ENCODE results near the gene TGOLN2. TPM values are rescaled to one million over a fixed set of nuclear protein-coding genes. Genes with fewer than 3 reads are reported as not detected.
A peak's percentile ranks its signal among the peaks of the same experiment; 100 is the strongest.

TGOLN2 gene
- total RNA-seq, 1 experiment from 2014 or later, result 36.5 TPM

DNA sequence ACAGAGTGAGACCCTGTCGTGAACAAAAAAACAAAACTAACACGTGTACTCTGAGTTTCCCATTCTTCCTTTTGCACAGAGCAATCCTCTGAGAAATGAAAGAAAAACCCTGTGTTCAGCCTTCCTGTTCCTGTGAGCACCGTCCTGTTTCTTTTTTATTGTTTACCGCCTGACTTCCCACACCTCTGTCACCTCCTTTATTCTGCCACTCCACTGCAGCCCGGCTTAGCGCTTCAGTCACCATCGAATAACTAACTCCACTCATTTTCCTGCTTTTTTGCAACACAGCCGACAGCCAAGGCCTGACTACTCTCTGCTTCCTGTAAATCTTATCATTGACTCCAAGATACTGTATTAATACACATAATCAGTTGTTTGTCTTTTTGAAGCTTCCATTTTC lies 40.9 kb downstream of the TGOLN2 start:
- Histone ChIP-seq H3K27me3 (no peaks in the 10 kb centered on the region), H3K4me3 (no peak overlapping the region), H3K9me3 (no peaks in the 10 kb centered on the region), H3K36me3 (no peaks in the 10 kb centered on the region)
- DNase-seq, result no peak

DNA sequence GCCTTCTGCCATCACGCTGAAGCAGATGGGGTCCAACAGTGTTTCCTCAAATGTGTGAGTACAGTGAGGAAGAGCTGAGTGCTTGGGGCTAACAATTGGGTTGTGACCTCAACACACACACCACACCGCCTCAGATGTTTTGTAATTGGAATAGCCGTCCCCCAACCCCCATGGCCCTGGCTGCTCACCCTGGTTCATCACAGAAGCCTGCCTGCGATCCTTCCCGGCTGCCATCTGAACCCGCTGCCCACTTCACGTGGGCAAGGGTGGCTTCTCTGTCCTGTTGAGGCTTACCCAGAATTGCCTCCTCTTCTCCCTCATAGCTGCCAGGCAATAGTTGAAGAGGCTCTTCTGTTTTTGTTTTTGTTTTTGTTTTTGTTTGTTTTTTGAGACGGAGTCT lies 44.1 kb downstream of the TGOLN2 start:
- Histone ChIP-seq H3K4me3 (no peak overlapping the region), H3K36me3 (no peaks in the 10 kb centered on the region), H3K9me3 (no peaks in the 10 kb centered on the region), H3K27me3 (no peaks in the 10 kb centered on the region)
- no peak for DNase-seq

DNA sequence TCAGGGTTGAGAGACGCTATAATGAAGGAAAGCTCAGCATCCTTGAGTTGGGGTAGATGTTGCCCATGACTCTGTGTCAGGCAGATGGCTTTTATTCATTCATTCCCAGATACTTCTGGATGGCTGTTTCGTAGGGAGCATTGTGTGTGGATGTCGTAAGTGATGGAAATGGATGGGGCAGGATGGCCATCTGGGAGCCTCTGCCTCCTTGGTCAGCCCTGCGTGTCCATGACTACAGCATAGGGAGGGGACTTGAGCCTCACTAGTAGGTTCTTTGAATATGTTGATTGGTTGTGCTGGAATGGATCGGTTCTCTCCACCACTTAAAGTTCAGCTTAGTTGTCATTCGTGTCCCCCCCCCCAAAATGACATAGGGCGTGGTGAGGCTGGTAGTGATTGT lies 44.9 kb downstream of the TGOLN2 start:
- no peaks in the 10 kb centered on the region for H3K9me3 ChIP-seq
- DNase-seq, result no peak
- no peaks in the 10 kb centered on the region for H3K36me3 ChIP-seq
- H3K27me3 ChIP-seq, result no peaks in the 10 kb centered on the region
- H3K4me3 ChIP-seq, result no peak overlapping the region

DNA sequence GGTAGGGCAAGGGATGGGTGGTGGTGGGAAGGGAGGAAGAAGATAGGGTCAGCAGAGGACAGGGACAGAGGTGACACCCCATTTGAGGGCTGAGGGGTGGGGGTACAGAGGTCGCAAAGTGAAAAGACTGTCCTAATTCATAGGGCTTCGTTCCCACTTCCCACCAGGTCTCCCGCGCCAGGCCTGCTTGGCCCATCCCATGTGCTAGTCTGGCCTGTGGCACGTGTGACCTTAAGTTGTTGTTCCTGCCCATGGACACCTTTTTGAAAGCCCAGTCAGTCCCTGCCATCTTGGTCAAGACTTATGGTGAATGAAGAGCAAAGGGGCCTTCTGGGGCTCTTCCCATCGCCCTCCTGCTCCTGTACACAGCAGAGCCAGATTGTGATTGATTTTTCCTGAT lies 46.2 kb downstream of the TGOLN2 start:
- H3K36me3 ChIP-seq, result no peaks in the 10 kb centered on the region
- no peak for DNase-seq
- no peaks in the 10 kb centered on the region for H3K27me3 ChIP-seq
- H3K9me3 ChIP-seq, result no peaks in the 10 kb centered on the region
- no peak overlapping the region for H3K4me3 ChIP-seq

DNA sequence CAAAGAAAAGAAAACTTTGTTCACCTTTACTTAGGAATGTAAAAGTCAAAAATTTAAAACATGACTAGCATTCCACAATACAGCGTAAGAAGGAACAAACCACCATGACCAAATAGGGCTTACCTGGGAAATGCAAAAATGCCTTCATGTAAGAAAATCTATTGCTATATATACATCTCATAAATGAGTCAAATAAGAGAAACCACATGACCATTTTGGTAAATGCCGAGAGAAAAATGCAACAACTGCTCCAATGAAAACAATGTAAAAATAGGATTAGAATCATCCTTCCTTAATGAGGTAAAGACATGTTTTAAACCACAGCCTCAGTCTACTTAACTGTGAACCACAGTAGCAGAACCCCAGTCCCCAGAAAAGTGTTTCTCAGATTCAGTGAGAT lies 49.4 kb downstream of the TGOLN2 start:
- no peaks in the 10 kb centered on the region for H3K27me3 ChIP-seq
- no peak for DNase-seq
- H3K9me3 ChIP-seq, result no peaks in the 10 kb centered on the region
- no peak overlapping the region for H3K4me3 ChIP-seq
- no peaks in the 10 kb centered on the region for H3K36me3 ChIP-seq

DNA sequence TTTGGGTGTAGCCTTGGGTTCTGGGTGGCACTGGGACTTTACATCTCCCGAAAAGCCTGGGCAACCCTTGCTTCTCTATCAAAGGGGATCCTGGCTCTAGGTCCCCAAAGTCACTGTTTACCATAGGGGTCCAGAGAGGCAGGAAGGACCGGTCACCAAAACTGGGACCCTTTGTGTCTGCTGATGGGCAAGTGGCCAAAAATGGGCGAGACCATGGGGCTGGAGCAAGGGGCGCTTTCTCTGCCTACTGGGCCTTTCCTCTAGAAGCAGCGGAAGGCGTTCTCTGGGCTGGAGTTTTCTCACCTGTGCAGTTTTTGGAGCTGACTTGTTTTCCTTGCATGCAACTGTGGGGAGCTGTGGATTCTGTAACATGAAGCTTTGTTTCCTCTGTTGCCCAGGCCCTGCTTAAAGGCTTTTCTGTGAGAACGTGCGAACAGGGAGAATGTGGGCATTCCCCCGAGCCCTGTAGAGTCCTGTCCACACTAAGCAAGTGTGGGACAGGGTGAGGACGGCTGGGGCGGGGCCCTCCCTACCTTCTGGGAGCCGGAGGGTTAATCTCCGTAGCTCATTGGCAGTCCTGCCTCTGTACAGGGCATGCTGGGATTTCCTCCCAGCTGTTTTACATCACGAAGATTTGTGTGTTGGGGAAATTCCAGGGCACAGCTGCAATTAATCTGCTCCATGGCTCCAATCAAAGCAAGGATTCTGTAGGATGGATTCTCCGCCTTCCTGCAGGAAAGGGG lies 50.2 kb downstream of the TGOLN2 start:
- Histone ChIP-seq H3K9me3 (no peaks in the 10 kb centered on the region), H3K4me3 (no peak overlapping the region), H3K36me3 (no peaks in the 10 kb centered on the region), H3K27me3 (no peaks in the 10 kb centered on the region)
- peak; percentile 12 for DNase-seq

DNA sequence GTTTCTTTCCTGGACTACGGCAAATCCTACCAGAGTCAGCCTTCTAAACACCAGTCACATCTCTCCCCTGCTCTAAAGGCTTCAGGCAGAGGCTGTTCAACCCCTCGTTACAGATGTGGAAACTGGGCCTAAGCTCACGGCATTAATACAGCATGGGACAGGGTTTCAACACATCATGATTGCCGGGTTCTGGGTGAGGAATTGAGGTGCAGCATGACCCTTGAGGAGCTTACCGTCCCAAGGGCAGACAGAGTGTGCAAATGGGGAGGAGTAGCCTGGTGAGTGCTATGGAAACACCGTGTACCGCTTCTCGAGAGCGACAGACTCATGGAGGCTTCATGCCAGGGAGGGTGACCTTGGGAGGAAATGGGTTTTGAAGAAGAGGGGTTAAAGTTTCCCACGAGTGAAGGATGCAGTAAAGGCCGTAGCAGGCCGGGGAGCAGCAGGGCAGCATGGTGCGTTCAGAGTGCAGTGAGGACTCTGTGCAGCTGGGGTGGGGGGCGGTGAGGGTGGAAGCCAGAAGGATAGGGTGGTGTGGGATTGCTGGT lies 51.1 kb downstream of the TGOLN2 start:
- Histone ChIP-seq H3K36me3 (no peaks in the 10 kb centered on the region), H3K4me3 (no peak overlapping the region), H3K27me3 (no peaks in the 10 kb centered on the region), H3K9me3 (no peaks in the 10 kb centered on the region)
- no peak for DNase-seq

DNA sequence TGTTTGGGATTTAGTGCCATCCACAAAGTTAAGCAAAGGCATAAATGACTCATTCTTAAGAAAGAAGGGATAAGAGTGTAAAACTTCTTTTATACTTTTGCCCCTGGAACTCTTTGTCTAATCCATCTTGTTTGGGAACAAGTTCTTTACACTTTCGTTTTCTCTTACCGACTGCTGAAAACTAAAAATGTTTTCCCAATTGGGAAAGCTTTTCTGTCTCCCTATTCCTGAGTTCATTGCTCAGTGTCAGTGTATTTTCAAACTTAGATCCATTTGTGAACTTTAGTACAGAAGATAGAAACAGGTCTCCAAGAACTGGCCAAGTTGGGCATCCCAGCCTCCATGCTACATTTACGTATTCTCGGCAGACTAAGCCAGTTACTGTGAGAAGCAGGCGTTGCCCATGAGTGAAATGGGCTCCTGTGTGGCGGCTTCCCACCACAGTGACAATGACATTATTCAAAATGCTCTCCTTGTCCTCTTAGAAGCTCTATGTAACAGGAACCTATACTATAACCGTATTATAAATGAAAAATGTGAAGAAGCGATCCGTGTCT lies 51.7 kb downstream of the TGOLN2 start:
- Histone ChIP-seq H3K36me3 (no peaks in the 10 kb centered on the region), H3K9me3 (no peaks in the 10 kb centered on the region), H3K4me3 (no peak overlapping the region), H3K27me3 (no peaks in the 10 kb centered on the region)
- DNase-seq, result no peak

DNA sequence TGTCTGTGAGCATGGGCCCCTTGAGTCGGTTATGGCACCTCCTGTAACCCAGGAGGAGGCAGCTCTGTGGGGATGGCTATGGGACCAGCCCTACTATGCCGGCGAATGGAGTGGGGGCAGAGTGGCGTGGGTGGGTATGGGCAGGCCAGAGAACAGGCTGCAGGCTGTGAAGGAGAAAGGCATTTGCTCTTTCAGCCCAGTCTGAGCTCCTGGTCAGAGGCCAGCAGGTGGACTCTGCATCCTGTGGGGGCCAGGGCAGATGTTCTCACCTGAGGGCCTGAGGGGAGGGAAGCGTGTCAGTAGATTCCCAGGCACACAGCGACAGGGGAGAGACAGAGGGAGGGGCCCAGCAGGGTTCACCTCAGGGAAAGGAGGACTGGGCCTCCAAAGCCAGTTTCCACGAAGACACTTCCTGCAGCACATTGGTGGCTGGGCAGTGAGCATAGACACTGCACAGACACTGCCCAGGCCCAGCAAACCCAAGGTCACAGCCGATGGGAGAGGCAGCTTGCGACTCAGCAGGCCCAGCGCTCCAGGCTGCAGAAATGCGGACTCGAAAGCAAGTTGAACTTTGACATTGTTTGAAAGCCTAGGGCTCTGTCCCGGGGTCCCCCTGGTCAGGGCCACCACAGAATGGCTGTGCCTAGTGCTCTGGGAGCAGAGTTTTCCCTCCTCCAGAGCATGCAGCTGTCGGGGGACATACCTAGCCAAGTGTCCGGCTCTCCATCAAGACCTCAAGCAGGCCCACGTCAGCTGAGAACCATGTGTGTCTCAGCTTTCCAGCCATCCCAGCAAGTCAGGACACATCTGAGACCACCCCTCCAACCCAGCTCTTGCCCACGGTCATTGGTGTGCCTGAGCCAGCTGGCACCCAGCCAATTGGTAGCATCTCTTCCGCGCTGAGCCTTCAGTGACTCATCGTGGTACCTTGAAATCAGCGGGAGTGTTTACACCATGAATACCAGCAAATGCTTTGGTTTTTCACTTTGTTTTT lies 53.8 kb downstream of the TGOLN2 start:
- Histone ChIP-seq H3K4me3 (no peak overlapping the region), H3K36me3 (no peaks in the 10 kb centered on the region), H3K9me3 (no peaks in the 10 kb centered on the region), H3K27me3 (no peaks in the 10 kb centered on the region)
- peak; percentile 70 for DNase-seq

DNA sequence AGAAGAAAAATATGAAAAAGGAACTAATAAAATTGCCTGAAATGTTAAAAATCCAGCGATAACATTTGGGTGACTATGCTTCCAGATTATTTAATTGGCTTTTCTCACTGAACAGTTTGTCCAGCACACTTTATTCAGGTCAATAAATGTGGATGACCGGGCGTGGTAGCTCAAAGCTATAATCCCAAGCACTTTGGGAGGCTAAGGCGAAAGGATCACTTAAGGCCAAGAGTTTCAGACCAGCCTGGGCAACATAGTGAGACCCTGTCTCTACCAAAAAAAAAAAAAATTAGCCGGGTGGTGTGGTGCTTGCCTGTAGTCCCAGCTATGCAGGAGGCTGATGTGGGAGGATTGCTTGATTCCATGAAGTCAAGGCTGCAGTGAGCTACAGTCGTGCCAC lies 55.4 kb downstream of the TGOLN2 start:
- Histone ChIP-seq H3K9me3 (no peaks in the 10 kb centered on the region), H3K36me3 (no peaks in the 10 kb centered on the region), H3K27me3 (no peaks in the 10 kb centered on the region), H3K4me3 (no peak overlapping the region)
- DNase-seq, result no peak

DNA sequence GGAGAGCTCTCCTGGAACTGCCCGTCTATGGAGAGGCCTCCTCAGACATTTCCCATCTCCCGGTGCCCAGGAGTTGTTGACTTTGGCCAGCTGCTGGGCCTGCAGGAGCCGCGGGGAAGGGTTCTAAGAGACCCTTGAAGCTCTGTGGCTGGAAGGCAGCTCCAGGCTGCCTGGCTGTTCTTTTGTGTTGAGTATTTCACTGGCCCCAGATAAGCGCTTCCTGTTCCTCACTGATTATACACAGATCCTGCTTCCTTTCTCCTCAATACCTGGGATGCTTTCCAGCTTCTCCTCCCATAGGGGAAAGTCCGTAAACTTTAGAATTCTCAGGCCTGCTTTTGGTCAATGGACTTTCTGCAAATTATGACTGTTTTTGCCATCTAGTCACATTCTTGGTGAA lies 57.8 kb downstream of the TGOLN2 start:
- Histone ChIP-seq H3K36me3 (no peaks in the 10 kb centered on the region), H3K27me3 (no peaks in the 10 kb centered on the region), H3K9me3 (no peaks in the 10 kb centered on the region), H3K4me3 (no peak overlapping the region)
- no peak for DNase-seq

Other genes starting within 250 kb of the TGOLN2 start
- 0.46 TPM in 1 of 2 replicates, not detected in the other for gene TCF7L1, start 194.6 kb downstream of the TGOLN2 start, total RNA-seq (2014; rRNA removed; shearing (Covaris generic); ENCODE audit: low replicate concordance)
- 28.3 and 40.1 TPM in 2 replicates for gene RETSAT, start 26.5 kb upstream of the TGOLN2 start, total RNA-seq (2014; rRNA removed; shearing (Covaris generic); ENCODE audit: low replicate concordance)
- gene ELMOD3, start 26.8 kb upstream of the TGOLN2 start, total RNA-seq (2014; rRNA removed; shearing (Covaris generic); ENCODE audit: low replicate concordance), result 3.9 and 25.3 TPM in 2 replicates
- 283 and 538 TPM in 2 replicates for gene CAPG, start 82.4 kb upstream of the TGOLN2 start, total RNA-seq (2014; rRNA removed; shearing (Covaris generic); ENCODE audit: low replicate concordance)
- 0.76 and 1.2 TPM in 2 replicates for gene SH2D6, start 90.7 kb upstream of the TGOLN2 start, total RNA-seq (2014; rRNA removed; shearing (Covaris generic); ENCODE audit: low replicate concordance)
- gene MAT2A, start 211.2 kb upstream of the TGOLN2 start, total RNA-seq (2014; rRNA removed; shearing (Covaris generic); ENCODE audit: low replicate concordance), result 116 and 137 TPM in 2 replicates
- gene GGCX, start 233.5 kb upstream of the TGOLN2 start, total RNA-seq (2014; rRNA removed; shearing (Covaris generic); ENCODE audit: low replicate concordance), result 28.9 and 45.6 TPM in 2 replicates
- not detected in 2 replicates for gene VAMP8, start 249.6 kb upstream of the TGOLN2 start, total RNA-seq (2014; rRNA removed; shearing (Covaris generic); ENCODE audit: low replicate concordance)